Fibroblast of skin of left biceps (primary cell): ENCODE results near the gene LRCH4.

Experiments used
- DNase-seq, 2 experiments: peaks; one replicate each; pipeline ENCODE4 v3.0.0-alpha.2; 2013; ENCODE audit warnings: low read depth in 2 of 2

Gene LRCH4

GRCh38 chr7:100606313-100606712 lies 20.4 kb upstream of the LRCH4 start:
- no peak for DNase-seq

- no peak for DNase-seq
These were observed 19.3 kb upstream of the LRCH4 start for GRCh38 chr7:100604976-100605911.

- DNase-seq, result peak; percentile 53 to 54
These were observed 18.4 kb upstream of the LRCH4 start for GRCh38 chr7:100604028-100604975.

- DNase-seq, result no peak
These were observed 17.7 kb upstream of the LRCH4 start for GRCh38 chr7:100603726-100604027.

- peak; percentile 88 to 89 for DNase-seq
These were observed 17.2 kb upstream of the LRCH4 start for GRCh38 chr7:100602889-100603725.

- no peak for DNase-seq
These were observed 14.8 kb upstream of the LRCH4 start for GRCh38 chr7:100600730-100601038.

GRCh38 chr7:100599911-100600729 lies 14.2 kb upstream of the LRCH4 start:
- DNase-seq, result no peak

GRCh38 chr7:100598425-100598824 lies 12.5 kb upstream of the LRCH4 start:
- no peak for DNase-seq

- DNase-seq, result no peak
These were observed 9.3 kb upstream of the LRCH4 start for GRCh38 chr7:100595188-100595587.

- DNase-seq, result no peak
These were observed 5.7 kb upstream of the LRCH4 start for GRCh38 chr7:100591596-100591995.

GRCh38 chr7:100590077-100590737 lies 4.3 kb upstream of the LRCH4 start:
- no peak for DNase-seq

- DNase-seq, result no peak
These were observed 3.5 kb upstream of the LRCH4 start for GRCh38 chr7:100589341-100589947.

- DNase-seq, result no peak
These were observed 2.5 kb upstream of the LRCH4 start for GRCh38 chr7:100588438-100588837.

GRCh38 chr7:100586266-100587025 lies 517 bp upstream of the LRCH4 start, which contains the start of gene FBXO24:
FBXO24 (plus strand) TSS chr7:100586328; CDS start chr7:100586626, 298 bp downstream.
- peak; percentile 100 for DNase-seq

- DNase-seq, result no peak
These were observed 1.0 kb downstream of the LRCH4 start for GRCh38 chr7:100584683-100585510.

- DNase-seq, result no peak
These were observed 1.8 kb downstream of the LRCH4 start for GRCh38 chr7:100584054-100584682.

- no peak for DNase-seq
These were observed 2.5 kb downstream of the LRCH4 start for GRCh38 chr7:100583132-100584053.
